ENCODE results near the gene MUC4. TPM values are rescaled to one million over a fixed set of nuclear protein-coding genes. Genes with fewer than 3 reads are reported as not detected.

The MUC4 gene, protein sequence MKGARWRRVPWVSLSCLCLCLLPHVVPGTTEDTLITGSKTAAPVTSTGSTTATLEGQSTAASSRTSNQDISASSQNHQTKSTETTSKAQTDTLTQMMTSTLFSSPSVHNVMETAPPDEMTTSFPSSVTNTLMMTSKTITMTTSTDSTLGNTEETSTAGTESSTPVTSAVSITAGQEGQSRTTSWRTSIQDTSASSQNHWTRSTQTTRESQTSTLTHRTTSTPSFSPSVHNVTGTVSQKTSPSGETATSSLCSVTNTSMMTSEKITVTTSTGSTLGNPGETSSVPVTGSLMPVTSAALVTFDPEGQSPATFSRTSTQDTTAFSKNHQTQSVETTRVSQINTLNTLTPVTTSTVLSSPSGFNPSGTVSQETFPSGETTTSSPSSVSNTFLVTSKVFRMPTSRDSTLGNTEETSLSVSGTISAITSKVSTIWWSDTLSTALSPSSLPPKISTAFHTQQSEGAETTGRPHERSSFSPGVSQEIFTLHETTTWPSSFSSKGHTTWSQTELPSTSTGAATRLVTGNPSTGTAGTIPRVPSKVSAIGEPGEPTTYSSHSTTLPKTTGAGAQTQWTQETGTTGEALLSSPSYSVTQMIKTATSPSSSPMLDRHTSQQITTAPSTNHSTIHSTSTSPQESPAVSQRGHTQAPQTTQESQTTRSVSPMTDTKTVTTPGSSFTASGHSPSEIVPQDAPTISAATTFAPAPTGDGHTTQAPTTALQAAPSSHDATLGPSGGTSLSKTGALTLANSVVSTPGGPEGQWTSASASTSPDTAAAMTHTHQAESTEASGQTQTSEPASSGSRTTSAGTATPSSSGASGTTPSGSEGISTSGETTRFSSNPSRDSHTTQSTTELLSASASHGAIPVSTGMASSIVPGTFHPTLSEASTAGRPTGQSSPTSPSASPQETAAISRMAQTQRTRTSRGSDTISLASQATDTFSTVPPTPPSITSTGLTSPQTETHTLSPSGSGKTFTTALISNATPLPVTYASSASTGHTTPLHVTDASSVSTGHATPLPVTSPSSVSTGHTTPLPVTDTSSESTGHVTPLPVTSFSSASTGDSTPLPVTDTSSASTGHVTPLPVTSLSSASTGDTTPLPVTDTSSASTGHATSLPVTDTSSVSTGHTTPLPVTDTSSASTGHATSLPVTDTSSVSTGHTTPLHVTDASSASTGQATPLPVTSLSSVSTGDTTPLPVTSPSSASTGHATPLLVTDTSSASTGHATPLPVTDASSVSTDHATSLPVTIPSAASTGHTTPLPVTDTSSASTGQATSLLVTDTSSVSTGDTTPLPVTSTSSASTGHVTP (N-terminal part only)
- 1 to 10 TPM in 1 of 2 donors, under 1 TPM in 1; 0.35 to 2.3 TPM for total RNA-seq
- polyA plus RNA-seq (2013, experiment 1 of 2) = 0.18 TPM
- polyA plus RNA-seq (2013, experiment 2 of 2) = 0.08 TPM
- long read RNA-seq, experiment 1 = 0 reads
- long read RNA-seq, experiment 2, partial matches to known transcripts = 0 of 1 reads
- long read RNA-seq, experiment 2, other reads (novel, unspliced or antisense) = 1 of 1 reads
- long read RNA-seq, experiment 3, partial matches to known transcripts = 1 of 1 reads
- long read RNA-seq, experiment 3, other reads (novel, unspliced or antisense) = 0 of 1 reads
- long read RNA-seq, experiment 4 = 0 reads

DNA sequence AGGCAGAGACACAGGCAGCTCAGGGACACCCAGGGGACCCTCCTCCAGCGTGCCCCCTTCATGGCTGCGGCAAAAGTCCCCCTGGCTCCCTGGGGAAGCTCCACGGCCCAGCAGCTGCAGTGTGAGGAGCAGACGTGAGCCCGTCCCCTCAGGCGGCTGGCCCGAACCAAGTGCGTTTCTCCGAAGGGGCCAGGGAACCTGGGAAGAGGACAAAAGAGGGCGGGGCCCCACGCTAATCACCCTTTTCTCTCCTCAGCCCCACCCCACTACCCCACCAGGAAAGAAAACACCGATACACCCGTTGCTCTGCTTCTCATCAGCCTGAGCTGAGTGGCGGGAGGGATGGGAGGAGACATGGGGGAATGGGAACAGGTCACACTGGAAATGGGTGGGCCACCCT is at the start of gene MUC4:
MUC4 (minus strand) TSS at position 174 of the 400 bp plus-strand sequence; CDS start at position 62, 112 bp downstream.
- Mint-ChIP-seq H3K27me3 (ENCODE audit: insufficient read depth) (peaks cover 6% of the 10 kb centered on the region), H3K9me3 (no peaks in the 10 kb centered on the region), H3K36me3 (ENCODE audit: low read depth) (no peaks in the 10 kb centered on the region), H3K4me1 (peaks cover 7% of the 10 kb centered on the region), H3K27ac (no peak within 1 kb of the TSS), H3K4me3 (peak within 1 kb of the TSS; percentile 19)
- H3K4me3 ChIP-seq (ENCODE audit: low read length) = no peak within 1 kb of the TSS
- H3K27ac ChIP-seq (ENCODE audit: low read depth, low read length) = no peak within 1 kb of the TSS
- no peaks in the 10 kb centered on the region for H3K4me1 ChIP-seq (ENCODE audit: control insufficient read depth, insufficient read depth, low read length)
- no peaks in the 10 kb centered on the region for H3K9me3 ChIP-seq (ENCODE audit: control insufficient read depth, low read length)
- WGBS, 2 experiments (ENCODE audit: insufficient coverage in 1 of 2, insufficient read length in 1 of 2) = 68 to 70% methylated on average over 5 to 14 of the region's 14 CpGs
- peak; percentile 74 for DNase-seq
- H3K27me3 ChIP-seq (ENCODE audit: control insufficient read depth, insufficient read depth, low read length, poor library complexity, severe bottlenecking) = no peaks in the 10 kb centered on the region
- H3K36me3 ChIP-seq (ENCODE audit: control insufficient read depth, insufficient read depth, low read length) = no peaks in the 10 kb centered on the region
- TF ChIP-seq, protein P1, sequence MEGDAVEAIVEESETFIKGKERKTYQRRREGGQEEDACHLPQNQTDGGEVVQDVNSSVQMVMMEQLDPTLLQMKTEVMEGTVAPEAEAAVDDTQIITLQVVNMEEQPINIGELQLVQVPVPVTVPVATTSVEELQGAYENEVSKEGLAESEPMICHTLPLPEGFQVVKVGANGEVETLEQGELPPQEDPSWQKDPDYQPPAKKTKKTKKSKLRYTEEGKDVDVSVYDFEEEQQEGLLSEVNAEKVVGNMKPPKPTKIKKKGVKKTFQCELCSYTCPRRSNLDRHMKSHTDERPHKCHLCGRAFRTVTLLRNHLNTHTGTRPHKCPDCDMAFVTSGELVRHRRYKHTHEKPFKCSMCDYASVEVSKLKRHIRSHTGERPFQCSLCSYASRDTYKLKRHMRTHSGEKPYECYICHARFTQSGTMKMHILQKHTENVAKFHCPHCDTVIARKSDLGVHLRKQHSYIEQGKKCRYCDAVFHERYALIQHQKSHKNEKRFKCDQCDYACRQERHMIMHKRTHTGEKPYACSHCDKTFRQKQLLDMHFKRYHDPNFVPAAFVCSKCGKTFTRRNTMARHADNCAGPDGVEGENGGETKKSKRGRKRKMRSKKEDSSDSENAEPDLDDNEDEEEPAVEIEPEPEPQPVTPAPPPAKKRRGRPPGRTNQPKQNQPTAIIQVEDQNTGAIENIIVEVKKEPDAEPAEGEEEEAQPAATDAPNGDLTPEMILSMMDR (conservative IDR thresholded peaks at IDR 0.05) = no peak
- no peak within 1 kb of the TSS for H3K9ac ChIP-seq (ENCODE audit: extremely low read depth, low read length, poor library complexity, severe bottlenecking)

DNA sequence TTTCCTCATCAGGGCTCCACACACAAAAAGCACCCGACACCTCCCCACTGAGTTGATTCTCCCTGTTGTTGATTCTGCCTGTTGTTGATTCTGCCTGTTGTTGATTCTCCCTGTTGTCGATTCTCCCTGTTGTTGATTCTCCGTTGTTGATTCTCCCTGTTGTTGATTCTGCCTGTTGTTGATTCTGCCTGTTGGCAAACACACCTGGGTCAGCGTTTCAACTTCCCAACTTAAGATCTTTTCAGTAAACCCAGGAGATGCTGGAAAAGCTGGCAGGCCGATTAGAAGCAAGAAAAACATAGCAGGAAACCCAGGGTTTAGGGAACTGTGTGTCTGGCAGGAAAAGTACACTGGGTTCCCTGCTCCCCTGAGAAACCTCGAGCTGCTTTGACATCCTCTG is 48.7 kb upstream of the MUC4 start:
- Histone ChIP-seq H3K27me3 (ENCODE audit: control insufficient read depth, insufficient read depth, low read length, poor library complexity, severe bottlenecking) (no peaks in the 10 kb centered on the region), H3K27ac (ENCODE audit: low read depth, low read length) (peak overlapping the region; percentile 8), H3K4me3 (ENCODE audit: low read length) (no peak overlapping the region), H3K36me3 (ENCODE audit: control insufficient read depth, insufficient read depth, low read length) (peaks cover 2% of the 10 kb centered on the region), H3K9ac (ENCODE audit: extremely low read depth, low read length, poor library complexity, severe bottlenecking) (no peak overlapping the region), H3K4me1 (ENCODE audit: control insufficient read depth, insufficient read depth, low read length) (peaks cover 4% of the 10 kb centered on the region), H3K9me3 (ENCODE audit: control insufficient read depth, low read length) (no peaks in the 10 kb centered on the region)
- peak overlapping the region; percentile 29 for H3K4me3 Mint-ChIP-seq
- WGBS, 2 experiments (ENCODE audit: insufficient coverage in 1 of 2, insufficient read length in 1 of 2) = 68 to 81% methylated on average over 3 to 6 of the region's 6 CpGs
- no peaks in the 10 kb centered on the region for H3K9me3 Mint-ChIP-seq
- peaks cover 7% of the 10 kb centered on the region for H3K36me3 Mint-ChIP-seq (ENCODE audit: low read depth)
- TF ChIP-seq, protein P1 (conservative IDR thresholded peaks at IDR 0.05) = no peak
- no peak for DNase-seq
- peaks cover 30% of the 10 kb centered on the region for H3K4me1 Mint-ChIP-seq
- no peaks in the 10 kb centered on the region for H3K27me3 Mint-ChIP-seq (ENCODE audit: insufficient read depth)
- H3K27ac Mint-ChIP-seq = peak overlapping the region; percentile 87
